NCI-H460 (cell line): ENCODE measurements around the gene HSCB. TPM values are rescaled to one million over a fixed set of nuclear protein-coding genes. Genes with fewer than 3 reads are reported as not detected.

Source experiments
- total RNA-seq: library from RNA; depleted of rRNA; stranded (reverse); fragments of >200 nt; shearing (Covaris generic); gene quantifications from 2 replicates; pipeline ENCODE4 v1.2.3, GENCODE V29; 2014; rRNA removed

The HSCB gene
- total RNA-seq, 1 experiment from 2014 or later, result 23.2 TPM

Other genes starting within 250 kb of the HSCB start
- gene TTC28, start 62.2 kb upstream of the HSCB start, total RNA-seq, result 6.6 and 12.1 TPM in 2 replicates
- gene CHEK2, start 219 bp upstream of the HSCB start, total RNA-seq, result 65.4 and 77.3 TPM in 2 replicates
- gene CCDC117, start 30.7 kb downstream of the HSCB start, total RNA-seq, result 21.2 and 21.5 TPM in 2 replicates
- gene XBP1, start 58.5 kb downstream of the HSCB start, total RNA-seq, result 290 and 298 TPM in 2 replicates
- gene ZNRF3, start 141.5 kb downstream of the HSCB start, total RNA-seq, result 2.8 and 4.5 TPM in 2 replicates